GM13976 (cell line): ENCODE data around the gene RPL19.
A peak's percentile ranks its signal among the peaks of the same experiment; 100 is the strongest.

ENCODE experiments used
- DNase-seq: peaks from one replicate; pipeline ENCODE4 v3.0.0; 2012; ENCODE audit warnings: low spot score
- CTCF ChIP-seq: IDR thresholded peaks from 2 replicates; pipeline ENCODE4 v1.5.1; 2012; ENCODE audit warnings: borderline replicate concordance, mild to moderate bottlenecking; ENCODE audit not compliant: insufficient read depth; ENCODE audit errors: extremely low read depth, missing control alignments, control extremely low read depth
- in situ Hi-C: fragments of 300-500 bp; cut with MboI; formaldehyde crosslinking; loops from one replicate; pipeline ENCODE4 v1.12.0; 2022; ENCODE audit warnings: low sequenced_read_pairs, mixed read lengths, inconsistent platforms; ENCODE audit not compliant: unreplicated experiment

Gene RPL19

GRCh38 chr17:39155654-39156053 is 44.4 kb upstream of the RPL19 start:
- in situ Hi-C loops = loop anchor here (10.0 kb wide), 1 partner anchor 171 kb away; no protein-coding TSS in a partner anchor
- no peak for TF ChIP-seq CTCF

GRCh38 chr17:39156491-39156890 is 43.6 kb upstream of the RPL19 start:
- in situ Hi-C loops = loop anchor here (10.0 kb wide), 1 partner anchor 172 kb away; no protein-coding TSS in a partner anchor
- no peak for TF ChIP-seq CTCF

More at GRCh38 chr17:39155654-39156053, 44.4 kb upstream of the RPL19 start:
- no peak for DNase-seq

GRCh38 chr17:39158623-39159022 is 41.5 kb upstream of the RPL19 start:
- no peak for TF ChIP-seq CTCF
- in situ Hi-C loops = loop anchor here (10.0 kb wide), 1 partner anchor 174 kb away; no protein-coding TSS in a partner anchor

More at GRCh38 chr17:39156491-39156890, 43.6 kb upstream of the RPL19 start:
- DNase-seq = no peak

GRCh38 chr17:39161962-39162361 is 38.1 kb upstream of the RPL19 start:
- TF ChIP-seq CTCF = no peak
- DNase-seq = no peak
- in situ Hi-C loops = no loop called here

More at GRCh38 chr17:39158623-39159022, 41.5 kb upstream of the RPL19 start:
- DNase-seq = no peak

- in situ Hi-C loops = no loop called here
- peak; percentile 71 for TF ChIP-seq CTCF
- peak; percentile 97 for DNase-seq
Observed at GRCh38 chr17:39164675-39165143, 35.4 kb upstream of the RPL19 start.

GRCh38 chr17:39165178-39165840 is 34.8 kb upstream of the RPL19 start:
- TF ChIP-seq CTCF = peak; percentile 7
- in situ Hi-C loops = no loop called here
- DNase-seq = no peak
